WTC11 (cell line): ENCODE results near the gene RND2. TPM values are rescaled to one million over a fixed set of nuclear protein-coding genes. Genes with fewer than 3 reads are reported as not detected.

Experiments used
- ATAC-seq: fragments of 200-7000 bp; cut with Tn5 transposase; 2 replicates; pipeline ENCODE4 v1.10.0; 2021; ENCODE audit warnings: mild to moderate bottlenecking, moderate library complexity
- CTCF ChIA-PET: fragments of 300-600 bp; sonication (Branson Sonifier 250); formaldehyde crosslinking; loops from one replicate; lab custom pipeline; 2021; ENCODE audit warnings: antibody characterized with exemption; lab: Charles Lee
- POLR2A ChIA-PET: fragments of 350-600 bp; sonication (Branson Sonifier 250); formaldehyde crosslinking; loops from one replicate; lab custom pipeline; 2021; ENCODE audit warnings: antibody characterized with exemption; lab: Charles Lee
- DNase-seq: peaks from one replicate; pipeline ENCODE4 v3.0.0; 2021; ENCODE audit warnings: low spot score
- H3K27ac Mint-ChIP-seq: 2 replicates; pipeline ENCODE4 v1.8.0; 2021; ENCODE audit warnings: mixed read lengths
- H3K27me3 Mint-ChIP-seq: 2 replicates; pipeline ENCODE4 v1.8.0; 2021; ENCODE audit warnings: low read depth, mild to moderate bottlenecking, moderate library complexity, mixed read lengths
- H3K36me3 Mint-ChIP-seq: 2 replicates; pipeline ENCODE4 v1.8.0; 2021; ENCODE audit warnings: mixed read lengths
- H3K4me1 Mint-ChIP-seq: 2 replicates; pipeline ENCODE4 v1.8.0; 2022; ENCODE audit warnings: mixed read lengths
- H3K4me3 Mint-ChIP-seq: 2 replicates; pipeline ENCODE4 v1.8.0; 2021; ENCODE audit warnings: mild to moderate bottlenecking, moderate library complexity, mixed read lengths
- H3K9me3 Mint-ChIP-seq: 2 replicates; pipeline ENCODE4 v1.8.0; 2021; ENCODE audit warnings: mixed read lengths
- CDX4 ChIP-seq: fragments of 250-450 bp; sonication (Bioruptor Pico); IDR thresholded peaks from 2 replicates; pipeline ENCODE4 v1.9.0; 2021; ENCODE audit warnings: moderate library complexity, mild to moderate bottlenecking, inconsistent platforms, borderline replicate concordance
- E2F1 ChIP-seq: sonication (generic); formaldehyde crosslinking; IDR thresholded peaks from 2 replicates; pipeline ENCODE4 v1.8.0; 2022; ENCODE audit warnings: mild to moderate bottlenecking, missing genetic modification reagents
- EMX1 ChIP-seq: fragments of 250-450 bp; sonication (Bioruptor Pico); IDR thresholded peaks from 2 replicates; pipeline ENCODE4 v1.8.0; 2021; ENCODE audit warnings: mild to moderate bottlenecking
- ETV6 ChIP-seq: sonication (generic); formaldehyde crosslinking; IDR thresholded peaks from 2 replicates; pipeline ENCODE4 v1.8.1; 2022; ENCODE audit warnings: mild to moderate bottlenecking, missing genetic modification reagents
- FOXP4 ChIP-seq: sonication (generic); formaldehyde crosslinking; IDR thresholded peaks from 2 replicates; pipeline ENCODE4 v1.8.0; 2022; ENCODE audit warnings: mild to moderate bottlenecking, missing genetic modification reagents
- HMGA2 ChIP-seq: fragments of 250-450 bp; sonication (Bioruptor Pico); IDR thresholded peaks from 2 replicates; pipeline ENCODE4 v1.4.0; 2021; ENCODE audit warnings: mild to moderate bottlenecking, moderate library complexity
- IRF2 ChIP-seq: sonication (generic); formaldehyde crosslinking; IDR thresholded peaks from 2 replicates; pipeline ENCODE4 v1.8.0; 2022; ENCODE audit warnings: low read depth, missing genetic modification reagents, borderline replicate concordance
- JUN ChIP-seq: sonication (generic); formaldehyde crosslinking; IDR thresholded peaks from 2 replicates; pipeline ENCODE4 v1.8.0; 2023; ENCODE audit warnings: mild to moderate bottlenecking, missing genetic modification reagents
- KAT7 ChIP-seq: sonication (generic); formaldehyde crosslinking; IDR thresholded peaks from 2 replicates; pipeline ENCODE4 v1.8.1; 2023; ENCODE audit warnings: missing genetic modification reagents, mild to moderate bottlenecking, borderline replicate concordance
- NFYB ChIP-seq: sonication (generic); formaldehyde crosslinking; conservative IDR thresholded peaks from 2 replicates; pipeline ENCODE4 v1.8.0; 2022; ENCODE audit warnings: low read depth, missing genetic modification reagents
- NR1H2 ChIP-seq: sonication (generic); formaldehyde crosslinking; IDR thresholded peaks from 2 replicates; pipeline ENCODE4 v1.9.0; 2021; ENCODE audit warnings: mild to moderate bottlenecking, moderate library complexity, missing genetic modification reagents
- RORB ChIP-seq: fragments of 250-450 bp; sonication (Bioruptor Pico); IDR thresholded peaks from 2 replicates; pipeline ENCODE4 v1.9.0; 2021; ENCODE audit warnings: mild to moderate bottlenecking
- SMAD3 ChIP-seq: sonication (generic); formaldehyde crosslinking; IDR thresholded peaks from 2 replicates; pipeline ENCODE4 v1.8.0; 2022; ENCODE audit warnings: missing genetic modification reagents, mild to moderate bottlenecking, borderline replicate concordance
- TEAD1 ChIP-seq: sonication (generic); formaldehyde crosslinking; IDR thresholded peaks from 2 replicates; pipeline ENCODE4 v1.8.0; 2022; ENCODE audit warnings: mild to moderate bottlenecking, missing genetic modification reagents
- TP53 ChIP-seq: sonication (generic); formaldehyde crosslinking; IDR thresholded peaks from 2 replicates; pipeline ENCODE4 v1.8.1; 2023; ENCODE audit warnings: mild to moderate bottlenecking, missing genetic modification reagents
- USF1 ChIP-seq: sonication (generic); formaldehyde crosslinking; IDR thresholded peaks from 2 replicates; pipeline ENCODE4 v1.8.0; 2022; ENCODE audit warnings: mild to moderate bottlenecking, missing genetic modification reagents
- ZNF281 ChIP-seq: sonication (generic); formaldehyde crosslinking; IDR thresholded peaks from 2 replicates; pipeline ENCODE4 v1.8.0; 2023; ENCODE audit warnings: mild to moderate bottlenecking, missing genetic modification reagents
- ZNF396 ChIP-seq: fragments of 250-450 bp; sonication (Bioruptor Pico); IDR thresholded peaks from 2 replicates; pipeline ENCODE4 v1.8.0; 2021; ENCODE audit warnings: mild to moderate bottlenecking, moderate library complexity, borderline replicate concordance
- ZNF416 ChIP-seq: fragments of 250-450 bp; sonication (Bioruptor Pico); IDR thresholded peaks from 2 replicates; pipeline ENCODE4 v1.9.0; 2021; ENCODE audit warnings: mild to moderate bottlenecking, inconsistent platforms
- ZNF512 ChIP-seq: sonication (generic); formaldehyde crosslinking; IDR thresholded peaks from 2 replicates; pipeline ENCODE4 v1.8.1; 2022; ENCODE audit warnings: missing genetic modification reagents, borderline replicate concordance
- total RNA-seq: library from RNA; stranded (reverse); gene quantifications from 3 replicates; pipeline ENCODE4 v1.2.3, GENCODE V29; 2021

Gene RND2
- total RNA-seq, 1 experiment from 2014 or later: 50.2 TPM

- H3K36me3 Mint-ChIP-seq: peaks cover 9% of the 10 kb centered on the region
- H3K9me3 Mint-ChIP-seq: no peaks in the 10 kb centered on the region
- H3K4me1 Mint-ChIP-seq: peaks cover 46% of the 10 kb centered on the region
- ChIA-PET CTCF (interaction anchor here (0.6 to 3.0 kb wide), 4 partner anchors 15 to 99 kb away, joined by 3 to 45 read pairs (median 4); partner anchors contain the start of genes BRCA1 and RPL27), POLR2A (no interaction called here)
- no peak for TF ChIP-seq ZNF512
- TF ChIP-seq CDX4 (CRISPR knock-in tag): no peak
- no peak for ATAC-seq
- DNase-seq: no peak
- H3K4me3 Mint-ChIP-seq: peak overlapping the region; percentile 85
- H3K27ac Mint-ChIP-seq: no peak overlapping the region
- H3K27me3 Mint-ChIP-seq: peaks cover 3% of the 10 kb centered on the region; the same call in 1 of the 2 replicates
Measured at GRCh38 chr17:43026595-43026994, 1.6 kb downstream of the RND2 start.

- Mint-ChIP-seq H3K36me3 (peaks cover 9% of the 10 kb centered on the region), H3K9me3 (no peaks in the 10 kb centered on the region), H3K27ac (peak overlapping the region; percentile 86), H3K27me3 (peaks cover 3% of the 10 kb centered on the region; the same call in 1 of the 2 replicates), H3K4me1 (peaks cover 49% of the 10 kb centered on the region), H3K4me3 (peak overlapping the region; percentile 44)
- ATAC-seq (peak; percentile 15), DNase-seq (peak; percentile 56)
- ChIA-PET CTCF (interaction anchor here (0.6 to 1.6 kb wide), 5 partner anchors 10 to 98 kb away, joined by 3 to 7 read pairs (median 4); partner anchors contain the start of genes BRCA1 and RPL27), POLR2A (interaction anchor here (0.5 to 0.7 kb wide), 2 partner anchors 98 to 288 kb away, joined by 4 to 5 read pairs; partner anchors contain the start of gene BRCA1)
- no peak for TF ChIP-seq NR1H2
- TF ChIP-seq FOXP4 (CRISPR knock-in tag): no peak
- no peak for TF ChIP-seq TEAD1 (CRISPR knock-in tag)
- no peak for TF ChIP-seq TP53
- no peak for TF ChIP-seq RORB (CRISPR knock-in tag)
- TF ChIP-seq ZNF416 (CRISPR knock-in tag): 0 out of 2 replicates have a peak, but pooled peaks have one; percentile 20
- TF ChIP-seq HMGA2 (CRISPR knock-in tag): no peak
- no peak for TF ChIP-seq ZNF396
- TF ChIP-seq E2F1 (CRISPR knock-in tag): no peak
- TF ChIP-seq EMX1 (CRISPR knock-in tag): no peak
- no peak for TF ChIP-seq KAT7
- TF ChIP-seq USF1: no peak
- TF ChIP-seq IRF2 (CRISPR knock-in tag): no peak
- no peak for TF ChIP-seq NFYB (CRISPR knock-in tag)
- no peak for TF ChIP-seq CDX4 (CRISPR knock-in tag)
- TF ChIP-seq ZNF281 (CRISPR knock-in tag): 0 out of 2 replicates have a peak, but pooled peaks have one; percentile 48
- no peak for TF ChIP-seq JUN
- 0 out of 2 replicates have a peak, but pooled peaks have one; percentile 40 for TF ChIP-seq ETV6 (CRISPR knock-in tag)
- no peak for TF ChIP-seq ZNF512
- no peak for TF ChIP-seq SMAD3 (CRISPR knock-in tag)
- TF ChIP-seq, all 79 proteins: peak for 3
Measured at GRCh38 chr17:43027091-43028032, 2.3 kb downstream of the RND2 start.
